ENCODE measurements around the gene ZMYM4.

- TF ChIP-seq CTCF (IDR thresholded peaks at IDR 0.05) = no peak
- TF ChIP-seq POLR2A (IDR thresholded peaks at IDR 0.05) = no peak
Observed at GRCh38 chr1:35448344-35448801, 179.9 kb downstream of the ZMYM4 start.
